Adrenal gland (tissue), 5 donors: ENCODE data around the gene PDLIM7.

Source experiments
- POLR2A ChIP-seq, 2 donors: fragments of 450-650 bp; IDR thresholded peaks; one replicate each; pipeline ENCODE4 v1.6.1; 2017; ENCODE audit warnings: antibody characterized with exemption in 2 of 2, mild to moderate bottlenecking in 2 of 2, moderate library complexity in 1 of 2
- TF ChIP-seq, protein P1 (sequence below), 6 experiments: fragments of 450-650 bp in 4 of 6; fragments of 200-600 bp in 2 of 6; sonication (generic) in 1 of 6; IDR thresholded peaks; 1 replicate in 5 of 6; 2 replicates in 1 of 6; pipeline versions ENCODE4 v1.5.1 to v1.8.0; 2016 to 2021; ENCODE audit warnings: antibody characterized with exemption in 6 of 6, mild to moderate bottlenecking in 2 of 6, moderate library complexity in 1 of 6
- donor health status: DM: no; HTN: no; CAD: no.

DNA sequence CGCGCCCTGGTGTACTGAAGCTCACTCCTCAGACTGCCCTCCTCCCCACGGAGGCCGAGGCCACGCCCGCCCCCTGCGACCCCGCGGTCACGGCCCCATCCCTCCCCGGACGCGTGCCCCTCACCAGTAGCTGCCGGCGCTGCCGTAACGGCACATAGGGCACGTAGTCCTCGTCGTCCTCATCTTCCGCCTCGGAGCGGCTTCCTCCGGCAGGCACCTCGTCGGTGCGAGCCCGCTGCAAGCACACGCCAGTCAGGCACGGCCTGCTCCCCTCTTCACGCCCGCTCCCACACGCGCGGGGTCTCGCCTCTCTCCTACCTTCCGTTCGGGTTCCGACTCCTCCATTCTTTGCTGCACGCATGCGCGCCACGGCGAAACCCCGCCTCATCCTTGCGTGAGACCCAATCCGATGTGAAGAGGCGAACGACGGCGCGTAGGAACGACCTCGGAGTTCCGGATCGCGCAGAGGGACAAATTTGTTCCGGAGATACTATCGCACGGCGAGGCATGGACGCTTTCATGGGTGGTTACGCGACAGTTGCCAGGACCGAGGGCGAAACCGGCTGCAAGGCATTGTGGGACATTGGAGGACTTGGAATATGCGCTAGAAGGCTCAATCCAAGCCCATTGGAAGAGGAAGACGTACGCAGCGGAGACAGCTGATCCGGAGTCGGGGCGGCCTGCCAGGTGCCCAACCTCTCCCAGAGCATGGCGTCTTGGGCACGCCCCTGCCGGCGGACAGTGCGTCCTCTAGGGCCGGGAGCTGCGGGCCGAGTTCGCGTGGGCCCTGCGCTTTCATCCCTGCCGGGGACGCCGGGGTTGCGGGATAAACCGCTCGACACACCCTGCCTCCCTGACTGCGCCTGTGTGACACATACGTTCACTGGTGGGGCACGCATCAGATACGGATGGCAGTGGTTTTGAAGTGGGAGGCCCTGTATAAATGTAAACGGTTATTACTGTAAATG, 19.5 kb upstream of the PDLIM7 start, which contains the start of gene DDX41:
- peak; percentile 34 to 66 for TF ChIP-seq POLR2A (IDR thresholded peaks at IDR 0.05)
- TF ChIP-seq, protein P1, sequence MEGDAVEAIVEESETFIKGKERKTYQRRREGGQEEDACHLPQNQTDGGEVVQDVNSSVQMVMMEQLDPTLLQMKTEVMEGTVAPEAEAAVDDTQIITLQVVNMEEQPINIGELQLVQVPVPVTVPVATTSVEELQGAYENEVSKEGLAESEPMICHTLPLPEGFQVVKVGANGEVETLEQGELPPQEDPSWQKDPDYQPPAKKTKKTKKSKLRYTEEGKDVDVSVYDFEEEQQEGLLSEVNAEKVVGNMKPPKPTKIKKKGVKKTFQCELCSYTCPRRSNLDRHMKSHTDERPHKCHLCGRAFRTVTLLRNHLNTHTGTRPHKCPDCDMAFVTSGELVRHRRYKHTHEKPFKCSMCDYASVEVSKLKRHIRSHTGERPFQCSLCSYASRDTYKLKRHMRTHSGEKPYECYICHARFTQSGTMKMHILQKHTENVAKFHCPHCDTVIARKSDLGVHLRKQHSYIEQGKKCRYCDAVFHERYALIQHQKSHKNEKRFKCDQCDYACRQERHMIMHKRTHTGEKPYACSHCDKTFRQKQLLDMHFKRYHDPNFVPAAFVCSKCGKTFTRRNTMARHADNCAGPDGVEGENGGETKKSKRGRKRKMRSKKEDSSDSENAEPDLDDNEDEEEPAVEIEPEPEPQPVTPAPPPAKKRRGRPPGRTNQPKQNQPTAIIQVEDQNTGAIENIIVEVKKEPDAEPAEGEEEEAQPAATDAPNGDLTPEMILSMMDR (IDR thresholded peaks at IDR 0.05), result peak in 1 of 6 experiments; percentile 28
